Measurements from ENCODE around the gene MET.

MET gene

GRCh38 chr7:116786791-116787443 lies 114.9 kb downstream of the MET start:
- TF ChIP-seq ZNF274 (IDR thresholded peaks at IDR 0.05; ENCODE audit: low read depth, low read length): no peak
- no peaks in the 10 kb centered on the region for H3K4me1 ChIP-seq (ENCODE audit: insufficient read depth, insufficient read length)
- no peak overlapping the region for H3K9ac ChIP-seq (ENCODE audit: insufficient read length, low read depth)
- no peak for DNase-seq (ENCODE audit: low read depth, low spot score)
- no peaks in the 10 kb centered on the region for H3K9me3 ChIP-seq (ENCODE audit: insufficient read depth, low read length)
- H3K27me3 ChIP-seq (ENCODE audit: insufficient read depth, insufficient read length): peaks cover 8% of the 10 kb centered on the region
- no peak overlapping the region for H3K4me3 ChIP-seq (ENCODE audit: insufficient read length, low read depth)
- H3K36me3 ChIP-seq (ENCODE audit: insufficient read depth, insufficient read length, low read length): peaks cover 4% of the 10 kb centered on the region

- Histone ChIP-seq H3K9me3 (ENCODE audit: insufficient read depth, low read length) (no peaks in the 10 kb centered on the region), H3K9ac (ENCODE audit: insufficient read length, low read depth) (no peak overlapping the region), H3K27me3 (ENCODE audit: insufficient read depth, insufficient read length) (peaks cover 8% of the 10 kb centered on the region), H3K4me1 (ENCODE audit: insufficient read depth, insufficient read length) (no peaks in the 10 kb centered on the region), H3K4me3 (ENCODE audit: insufficient read length, low read depth) (no peak overlapping the region), H3K36me3 (ENCODE audit: insufficient read depth, insufficient read length, low read length) (peaks cover 4% of the 10 kb centered on the region)
- DNase-seq (ENCODE audit: low read depth, low spot score): no peak
- TF ChIP-seq SUZ12 (IDR thresholded peaks at IDR 0.05; ENCODE audit: extremely low read depth, insufficient read depth, insufficient read length) (no peak), ZNF274 (IDR thresholded peaks at IDR 0.05; ENCODE audit: low read depth, low read length) (no peak), YY1 (IDR thresholded peaks at IDR 0.05; ENCODE audit: insufficient read depth, insufficient read length) (no peak)
Observed at GRCh38 chr7:116787881-116788280, 115.9 kb downstream of the MET start.

GRCh38 chr7:116788572-116789197 lies 116.7 kb downstream of the MET start:
- Histone ChIP-seq H3K36me3 (ENCODE audit: insufficient read depth, insufficient read length, low read length) (peaks cover 2% of the 10 kb centered on the region), H3K9me3 (ENCODE audit: insufficient read depth, low read length) (no peaks in the 10 kb centered on the region), H3K4me1 (ENCODE audit: insufficient read depth, insufficient read length) (no peaks in the 10 kb centered on the region), H3K9ac (ENCODE audit: insufficient read length, low read depth) (no peak overlapping the region), H3K4me3 (ENCODE audit: insufficient read length, low read depth) (no peak overlapping the region), H3K27me3 (ENCODE audit: insufficient read depth, insufficient read length) (peaks cover 5% of the 10 kb centered on the region)
- TF ChIP-seq SUZ12 (IDR thresholded peaks at IDR 0.05; ENCODE audit: extremely low read depth, insufficient read depth, insufficient read length) (no peak), YY1 (IDR thresholded peaks at IDR 0.05; ENCODE audit: insufficient read depth, insufficient read length) (no peak), ZNF274 (IDR thresholded peaks at IDR 0.05; ENCODE audit: low read depth, low read length) (no peak)
- no peak for DNase-seq (ENCODE audit: low read depth, low spot score)

- no peak for DNase-seq (ENCODE audit: low read depth, low spot score)
- TF ChIP-seq SUZ12 (IDR thresholded peaks at IDR 0.05; ENCODE audit: extremely low read depth, insufficient read depth, insufficient read length): no peak
- no peak for TF ChIP-seq YY1 (IDR thresholded peaks at IDR 0.05; ENCODE audit: insufficient read depth, insufficient read length)
- no peak for TF ChIP-seq ZNF274 (IDR thresholded peaks at IDR 0.05; ENCODE audit: low read depth, low read length)
- Histone ChIP-seq H3K4me1 (ENCODE audit: insufficient read depth, insufficient read length) (no peaks in the 10 kb centered on the region), H3K9me3 (ENCODE audit: insufficient read depth, low read length) (no peaks in the 10 kb centered on the region), H3K9ac (ENCODE audit: insufficient read length, low read depth) (no peak overlapping the region), H3K4me3 (ENCODE audit: insufficient read length, low read depth) (no peak overlapping the region), H3K27me3 (ENCODE audit: insufficient read depth, insufficient read length) (no peaks in the 10 kb centered on the region), H3K36me3 (ENCODE audit: insufficient read depth, insufficient read length, low read length) (no peaks in the 10 kb centered on the region)
Observed at GRCh38 chr7:116790025-116790424, 118.0 kb downstream of the MET start.

- Histone ChIP-seq H3K4me1 (ENCODE audit: insufficient read depth, insufficient read length) (no peaks in the 10 kb centered on the region), H3K36me3 (ENCODE audit: insufficient read depth, insufficient read length, low read length) (peaks cover 7% of the 10 kb centered on the region), H3K4me3 (ENCODE audit: insufficient read length, low read depth) (no peak overlapping the region), H3K9ac (ENCODE audit: insufficient read length, low read depth) (no peak overlapping the region), H3K27me3 (ENCODE audit: insufficient read depth, insufficient read length) (no peaks in the 10 kb centered on the region), H3K9me3 (ENCODE audit: insufficient read depth, low read length) (no peaks in the 10 kb centered on the region)
- TF ChIP-seq SUZ12 (IDR thresholded peaks at IDR 0.05; ENCODE audit: extremely low read depth, insufficient read depth, insufficient read length) (no peak), YY1 (IDR thresholded peaks at IDR 0.05; ENCODE audit: insufficient read depth, insufficient read length) (no peak), ZNF274 (IDR thresholded peaks at IDR 0.05; ENCODE audit: low read depth, low read length) (no peak)
- DNase-seq (ENCODE audit: low read depth, low spot score): no peak
Observed at GRCh38 chr7:116792813-116793212, 120.8 kb downstream of the MET start.

- no peak for DNase-seq (ENCODE audit: low read depth, low spot score)
- no peak overlapping the region for H3K4me3 ChIP-seq (ENCODE audit: insufficient read length, low read depth)
- H3K4me1 ChIP-seq (ENCODE audit: insufficient read depth, insufficient read length): no peaks in the 10 kb centered on the region
- no peaks in the 10 kb centered on the region for H3K27me3 ChIP-seq (ENCODE audit: insufficient read depth, insufficient read length)
- peaks cover 7% of the 10 kb centered on the region for H3K36me3 ChIP-seq (ENCODE audit: insufficient read depth, insufficient read length, low read length)
- TF ChIP-seq YY1 (IDR thresholded peaks at IDR 0.05; ENCODE audit: insufficient read depth, insufficient read length) (no peak), ZNF274 (IDR thresholded peaks at IDR 0.05; ENCODE audit: low read depth, low read length) (no peak)
- no peak overlapping the region for H3K9ac ChIP-seq (ENCODE audit: insufficient read length, low read depth)
- H3K9me3 ChIP-seq (ENCODE audit: insufficient read depth, low read length): no peaks in the 10 kb centered on the region
Observed at GRCh38 chr7:116793795-116794340, 121.9 kb downstream of the MET start.

GRCh38 chr7:116796471-116796870 lies 124.5 kb downstream of the MET start:
- H3K4me1 ChIP-seq (ENCODE audit: insufficient read depth, insufficient read length): no peaks in the 10 kb centered on the region
- DNase-seq (ENCODE audit: low read depth, low spot score): no peak
- no peak for TF ChIP-seq YY1 (IDR thresholded peaks at IDR 0.05; ENCODE audit: insufficient read depth, insufficient read length)
- TF ChIP-seq ZNF274 (IDR thresholded peaks at IDR 0.05; ENCODE audit: low read depth, low read length): no peak
- no peak for TF ChIP-seq SUZ12 (IDR thresholded peaks at IDR 0.05; ENCODE audit: extremely low read depth, insufficient read depth, insufficient read length)

More at GRCh38 chr7:116796471-116796870, 124.5 kb downstream of the MET start:
- Histone ChIP-seq H3K27me3 (ENCODE audit: insufficient read depth, insufficient read length) (no peaks in the 10 kb centered on the region), H3K4me3 (ENCODE audit: insufficient read length, low read depth) (no peak overlapping the region), H3K9me3 (ENCODE audit: insufficient read depth, low read length) (no peaks in the 10 kb centered on the region), H3K9ac (ENCODE audit: insufficient read length, low read depth) (no peak overlapping the region), H3K36me3 (ENCODE audit: insufficient read depth, insufficient read length, low read length) (peaks cover 7% of the 10 kb centered on the region)

All from NT2/D1 (cell line).